Coronary artery (tissue), 2 donors: Measurements from ENCODE around the gene JARID2.
"Not testable (repeated sequence)": the region's sequence is repeated elsewhere in the genome, so short reads cannot be mapped to it uniquely, and the experiment has no call there.

ENCODE experiments used
- DNase-seq: peaks from one replicate; pipeline ENCODE4 v3.0.0-alpha.2; 2017; ENCODE audit warnings: low spot score
- H3K27ac ChIP-seq, 2 donors: fragments of 200-600 bp; sonication (generic); one replicate each; pipeline ENCODE4 v1.5.1; 2016 to 2019
- H3K4me3 ChIP-seq: fragments of 200-600 bp; sonication (generic); 2 replicates; pipeline ENCODE4 v1.5.1; 2016; ENCODE audit warnings: mild to moderate bottlenecking, moderate library complexity
- CTCF ChIP-seq: fragments of 200-600 bp; sonication (generic); IDR thresholded peaks from one replicate; pipeline ENCODE4 v1.5.1; 2019; ENCODE audit warnings: antibody characterized with exemption

The JARID2 gene

GRCh38 chr6:15535495-15536197 is 289.8 kb downstream of the JARID2 start:
- no peak overlapping the region for H3K27ac ChIP-seq
- no peak overlapping the region for H3K4me3 ChIP-seq
- DNase-seq: no peak
- TF ChIP-seq CTCF: no peak

GRCh38 chr6:15536198-15536955 is 290.5 kb downstream of the JARID2 start:
- no peak for TF ChIP-seq CTCF
- H3K27ac ChIP-seq: no peak overlapping the region

GRCh38 chr6:15538106-15538505 is 292.2 kb downstream of the JARID2 start:
- no peak overlapping the region for H3K4me3 ChIP-seq
- H3K27ac ChIP-seq: no peak overlapping the region
- no peak for TF ChIP-seq CTCF
- no peak for DNase-seq

More at GRCh38 chr6:15536198-15536955, 290.5 kb downstream of the JARID2 start:
- DNase-seq: no peak
- H3K4me3 ChIP-seq: no peak overlapping the region

- TF ChIP-seq CTCF: no peak
These were observed 293.1 kb downstream of the JARID2 start for GRCh38 chr6:15538766-15539495.

GRCh38 chr6:15539722-15540270 is 293.9 kb downstream of the JARID2 start:
- Histone ChIP-seq H3K4me3 (no peak overlapping the region), H3K27ac (no peak overlapping the region)
- TF ChIP-seq CTCF: no peak
- DNase-seq: no peak

More at GRCh38 chr6:15538766-15539495, 293.1 kb downstream of the JARID2 start:
- Histone ChIP-seq H3K27ac (no peak overlapping the region), H3K4me3 (no peak overlapping the region)
- DNase-seq: no peak

- H3K4me3 ChIP-seq, H3K27ac ChIP-seq, DNase-seq: not testable (repeated sequence)
These were observed 297.6 kb downstream of the JARID2 start for GRCh38 chr6:15543332-15543917.
